Ishikawa (cell line): ENCODE measurements around the gene RTN4R.
A peak's percentile ranks its signal among the peaks of the same experiment; 100 is the strongest.

Experiments
- CEBPB ChIP-seq: IDR thresholded peaks from 2 replicates; pipeline ENCODE4 v1.6.1; 2012
- CREB1 ChIP-seq: IDR thresholded peaks from 2 replicates; pipeline ENCODE4 v1.6.1; 2012; ENCODE audit warnings: low read depth
- EGR1 ChIP-seq: IDR thresholded peaks from 2 replicates; pipeline ENCODE4 v1.6.1; 2012
- EP300 ChIP-seq: IDR thresholded peaks from 2 replicates; pipeline ENCODE4 v1.6.1; 2012; ENCODE audit warnings: borderline replicate concordance
- FOXM1 ChIP-seq: IDR thresholded peaks from 2 replicates; pipeline ENCODE4 v1.6.1; 2012; ENCODE audit warnings: low read depth, borderline replicate concordance
- NFIC ChIP-seq: IDR thresholded peaks from 2 replicates; pipeline ENCODE4 v1.6.1; 2012
- RAD21 ChIP-seq: IDR thresholded peaks from 2 replicates; pipeline ENCODE4 v1.6.1; 2012; ENCODE audit warnings: low read depth
- TAF1 ChIP-seq: IDR thresholded peaks from 2 replicates; pipeline ENCODE4 v1.6.1; 2012; ENCODE audit warnings: low read depth, mild to moderate bottlenecking
- TCF12 ChIP-seq: IDR thresholded peaks from 2 replicates; pipeline ENCODE4 v1.6.1; 2012; ENCODE audit warnings: low read depth
- TEAD4 ChIP-seq: IDR thresholded peaks from 2 replicates; pipeline ENCODE4 v1.6.1; 2012
- YY1 ChIP-seq: IDR thresholded peaks from 2 replicates; pipeline ENCODE4 v1.6.1; 2012; ENCODE audit warnings: low read depth
- ZBTB7A ChIP-seq: IDR thresholded peaks from 2 replicates; pipeline ENCODE4 v1.6.1; 2012; ENCODE audit warnings: low read depth
- TF ChIP-seq, protein P1 (sequence below): IDR thresholded peaks from 2 replicates; pipeline ENCODE4 v1.6.1; 2012; ENCODE audit warnings: low read depth, mild to moderate bottlenecking
- TF ChIP-seq, protein P2 (sequence below): IDR thresholded peaks from 2 replicates; pipeline ENCODE4 v1.6.1; 2012
- TF ChIP-seq, protein P3 (sequence below): IDR thresholded peaks from 2 replicates; pipeline ENCODE4 v1.6.1; 2012

RTN4R gene

DNA sequence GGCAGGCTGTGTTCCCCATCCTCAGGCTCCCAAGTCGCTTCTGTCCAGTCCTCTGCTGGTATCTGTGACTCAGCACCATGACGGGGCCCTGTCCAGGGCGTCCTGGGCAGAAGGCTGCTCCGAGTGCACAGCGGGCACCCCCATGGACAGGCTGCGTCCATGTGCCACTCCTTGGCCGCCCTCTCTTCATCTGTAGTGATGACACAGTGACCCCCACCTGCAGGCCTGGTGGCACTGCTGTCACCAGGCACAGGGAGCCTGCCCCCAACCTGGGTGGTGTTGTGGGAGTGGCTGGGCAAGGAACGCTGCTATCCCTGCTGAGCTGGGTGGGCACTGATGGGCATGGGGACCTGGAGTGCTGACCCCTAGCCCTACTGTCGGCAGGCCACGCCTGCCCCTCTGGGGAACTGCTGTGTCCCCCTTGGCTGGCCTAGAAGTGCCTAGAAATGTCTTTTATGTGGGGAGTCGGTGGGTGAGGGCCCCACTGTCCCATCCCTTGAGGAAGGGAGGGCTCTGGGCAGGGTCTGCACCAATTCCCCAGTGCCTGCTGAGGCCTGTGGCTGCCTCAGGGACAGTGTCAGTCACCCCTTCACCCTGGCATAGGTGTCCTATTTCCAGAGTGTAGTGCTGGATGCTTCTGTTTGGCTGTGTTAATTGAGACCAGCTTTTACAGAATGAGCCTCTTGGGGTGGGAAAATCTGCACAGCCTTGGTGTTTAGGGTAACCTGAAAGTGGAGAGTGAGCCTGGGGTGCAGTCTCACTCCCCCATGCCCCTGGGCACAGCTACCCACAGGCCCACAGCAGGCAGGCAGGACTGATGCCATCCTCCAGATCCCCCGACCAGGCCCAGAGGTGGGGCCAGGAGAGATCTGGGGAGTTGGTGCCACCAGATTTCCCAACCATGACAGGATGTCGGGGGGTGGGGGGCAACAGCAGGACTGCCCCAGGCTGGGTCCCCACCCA is 34.5 kb downstream of the RTN4R start:
- TF ChIP-seq, protein P1, sequence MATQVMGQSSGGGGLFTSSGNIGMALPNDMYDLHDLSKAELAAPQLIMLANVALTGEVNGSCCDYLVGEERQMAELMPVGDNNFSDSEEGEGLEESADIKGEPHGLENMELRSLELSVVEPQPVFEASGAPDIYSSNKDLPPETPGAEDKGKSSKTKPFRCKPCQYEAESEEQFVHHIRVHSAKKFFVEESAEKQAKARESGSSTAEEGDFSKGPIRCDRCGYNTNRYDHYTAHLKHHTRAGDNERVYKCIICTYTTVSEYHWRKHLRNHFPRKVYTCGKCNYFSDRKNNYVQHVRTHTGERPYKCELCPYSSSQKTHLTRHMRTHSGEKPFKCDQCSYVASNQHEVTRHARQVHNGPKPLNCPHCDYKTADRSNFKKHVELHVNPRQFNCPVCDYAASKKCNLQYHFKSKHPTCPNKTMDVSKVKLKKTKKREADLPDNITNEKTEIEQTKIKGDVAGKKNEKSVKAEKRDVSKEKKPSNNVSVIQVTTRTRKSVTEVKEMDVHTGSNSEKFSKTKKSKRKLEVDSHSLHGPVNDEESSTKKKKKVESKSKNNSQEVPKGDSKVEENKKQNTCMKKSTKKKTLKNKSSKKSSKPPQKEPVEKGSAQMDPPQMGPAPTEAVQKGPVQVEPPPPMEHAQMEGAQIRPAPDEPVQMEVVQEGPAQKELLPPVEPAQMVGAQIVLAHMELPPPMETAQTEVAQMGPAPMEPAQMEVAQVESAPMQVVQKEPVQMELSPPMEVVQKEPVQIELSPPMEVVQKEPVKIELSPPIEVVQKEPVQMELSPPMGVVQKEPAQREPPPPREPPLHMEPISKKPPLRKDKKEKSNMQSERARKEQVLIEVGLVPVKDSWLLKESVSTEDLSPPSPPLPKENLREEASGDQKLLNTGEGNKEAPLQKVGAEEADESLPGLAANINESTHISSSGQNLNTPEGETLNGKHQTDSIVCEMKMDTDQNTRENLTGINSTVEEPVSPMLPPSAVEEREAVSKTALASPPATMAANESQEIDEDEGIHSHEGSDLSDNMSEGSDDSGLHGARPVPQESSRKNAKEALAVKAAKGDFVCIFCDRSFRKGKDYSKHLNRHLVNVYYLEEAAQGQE = no peak
- no peak for TF ChIP-seq ZBTB7A
- TF ChIP-seq TCF12 = no peak
- TF ChIP-seq YY1 = no peak

DNA sequence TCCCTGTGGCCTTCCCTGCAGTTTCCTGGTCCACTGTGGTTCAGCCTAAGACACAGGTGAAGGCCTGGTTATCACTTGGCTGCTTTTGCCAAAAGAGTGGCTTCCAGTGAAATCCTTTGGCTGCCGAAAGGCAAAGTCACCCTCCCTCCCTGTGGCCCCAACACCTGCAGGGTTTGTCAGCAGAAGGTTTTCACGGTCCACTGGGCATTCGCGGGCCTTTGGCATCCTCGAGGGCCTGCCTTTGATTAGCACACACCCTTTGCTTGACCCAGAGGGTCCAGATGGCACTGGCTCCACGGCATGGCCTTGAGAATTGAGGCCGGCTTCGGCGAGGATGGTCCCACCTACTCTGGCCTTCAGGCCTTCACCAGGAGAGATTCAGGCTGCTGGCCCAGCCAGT is 35.3 kb downstream of the RTN4R start:
- TF ChIP-seq, protein P1 = no peak
- TF ChIP-seq CREB1 (no peak), RAD21 (no peak), YY1 (no peak), EGR1 (no peak), TCF12 (no peak), TAF1 (no peak), EP300 (no peak), ZBTB7A (no peak), TEAD4 (no peak), NFIC (no peak), CEBPB (no peak), FOXM1 (no peak)
- TF ChIP-seq, protein P2, sequence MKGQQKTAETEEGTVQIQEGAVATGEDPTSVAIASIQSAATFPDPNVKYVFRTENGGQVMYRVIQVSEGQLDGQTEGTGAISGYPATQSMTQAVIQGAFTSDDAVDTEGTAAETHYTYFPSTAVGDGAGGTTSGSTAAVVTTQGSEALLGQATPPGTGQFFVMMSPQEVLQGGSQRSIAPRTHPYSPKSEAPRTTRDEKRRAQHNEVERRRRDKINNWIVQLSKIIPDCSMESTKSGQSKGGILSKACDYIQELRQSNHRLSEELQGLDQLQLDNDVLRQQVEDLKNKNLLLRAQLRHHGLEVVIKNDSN = no peak
- TF ChIP-seq, protein P3, sequence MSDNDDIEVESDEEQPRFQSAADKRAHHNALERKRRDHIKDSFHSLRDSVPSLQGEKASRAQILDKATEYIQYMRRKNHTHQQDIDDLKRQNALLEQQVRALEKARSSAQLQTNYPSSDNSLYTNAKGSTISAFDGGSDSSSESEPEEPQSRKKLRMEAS = no peak

DNA sequence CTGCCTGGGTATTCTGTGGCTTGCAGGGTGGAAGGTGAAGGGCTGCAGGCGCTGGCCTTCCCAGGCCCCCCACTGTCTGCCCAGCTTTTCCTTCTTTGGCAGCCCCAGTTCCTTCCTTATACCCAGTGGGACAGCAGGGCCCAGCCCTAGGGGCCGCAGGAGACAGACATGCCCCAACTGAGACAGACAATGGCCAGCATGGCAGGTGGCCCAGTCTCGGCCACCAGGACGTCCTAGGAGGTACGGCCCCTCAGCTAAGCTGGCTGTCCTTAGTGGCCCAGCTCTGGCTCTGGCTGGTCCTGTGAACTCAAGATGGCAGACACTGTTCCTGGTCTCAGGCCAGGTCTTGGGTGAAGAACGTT is 35.9 kb downstream of the RTN4R start:
- no peak for TF ChIP-seq RAD21
- TF ChIP-seq CEBPB = no peak
- TF ChIP-seq, protein P3 = no peak
- peak; percentile 55; the same call in 1 of the 2 replicates for TF ChIP-seq EP300
- no peak for TF ChIP-seq FOXM1
- TF ChIP-seq, protein P1 = no peak
- TF ChIP-seq TEAD4 = no peak
- peak; percentile 67; the same call in 1 of the 2 replicates for TF ChIP-seq TCF12
- TF ChIP-seq NFIC = peak; percentile 59; the same call in 1 of the 2 replicates
- no peak for TF ChIP-seq CREB1
- peak; percentile 66; the same call in 1 of the 2 replicates for TF ChIP-seq YY1
- no peak for TF ChIP-seq ZBTB7A
- TF ChIP-seq TAF1 = no peak
- TF ChIP-seq, protein P2 = no peak
- TF ChIP-seq EGR1 = no peak
